ENCODE results near the gene WNT1. TPM values are rescaled to one million over a fixed set of nuclear protein-coding genes. Genes with fewer than 3 reads are reported as not detected.
A peak's percentile ranks its signal among the peaks of the same experiment; 100 is the strongest.

The WNT1 gene
- total and polyA plus RNA-seq, 3 donors from 2014 or later = 0.62 to 1.4 (median 1.2) TPM

DNA sequence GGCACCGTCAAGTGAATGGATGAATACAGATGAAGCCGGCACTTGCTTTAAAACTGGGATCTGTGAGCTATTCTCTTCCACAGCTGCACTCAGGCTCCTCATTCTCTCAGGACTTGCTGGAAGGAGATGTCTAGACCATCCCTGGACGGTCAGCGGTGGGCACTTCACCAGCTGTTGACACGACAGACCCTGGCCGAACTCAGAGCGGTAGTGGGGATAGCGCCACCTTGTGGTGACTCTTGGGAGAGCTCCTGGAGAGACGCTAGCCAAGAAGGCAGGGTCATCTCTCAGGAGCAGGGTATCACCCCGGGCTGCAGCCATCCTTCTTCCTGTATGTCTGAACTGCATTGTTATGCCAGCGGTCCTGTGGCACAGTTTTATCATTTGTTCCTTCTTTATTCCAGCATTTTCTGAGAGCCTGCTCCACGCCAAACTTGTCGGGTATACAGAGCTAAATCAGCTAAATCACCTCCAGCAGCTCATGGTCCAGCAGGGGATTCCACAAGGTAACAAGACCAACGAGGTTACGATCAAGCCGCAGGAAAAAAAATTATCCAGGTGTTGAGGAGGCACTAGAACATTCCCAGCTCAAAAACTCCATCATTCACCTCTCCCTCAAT is 10.0 kb downstream of the WNT1 start:
- TF ChIP-seq, protein P1, sequence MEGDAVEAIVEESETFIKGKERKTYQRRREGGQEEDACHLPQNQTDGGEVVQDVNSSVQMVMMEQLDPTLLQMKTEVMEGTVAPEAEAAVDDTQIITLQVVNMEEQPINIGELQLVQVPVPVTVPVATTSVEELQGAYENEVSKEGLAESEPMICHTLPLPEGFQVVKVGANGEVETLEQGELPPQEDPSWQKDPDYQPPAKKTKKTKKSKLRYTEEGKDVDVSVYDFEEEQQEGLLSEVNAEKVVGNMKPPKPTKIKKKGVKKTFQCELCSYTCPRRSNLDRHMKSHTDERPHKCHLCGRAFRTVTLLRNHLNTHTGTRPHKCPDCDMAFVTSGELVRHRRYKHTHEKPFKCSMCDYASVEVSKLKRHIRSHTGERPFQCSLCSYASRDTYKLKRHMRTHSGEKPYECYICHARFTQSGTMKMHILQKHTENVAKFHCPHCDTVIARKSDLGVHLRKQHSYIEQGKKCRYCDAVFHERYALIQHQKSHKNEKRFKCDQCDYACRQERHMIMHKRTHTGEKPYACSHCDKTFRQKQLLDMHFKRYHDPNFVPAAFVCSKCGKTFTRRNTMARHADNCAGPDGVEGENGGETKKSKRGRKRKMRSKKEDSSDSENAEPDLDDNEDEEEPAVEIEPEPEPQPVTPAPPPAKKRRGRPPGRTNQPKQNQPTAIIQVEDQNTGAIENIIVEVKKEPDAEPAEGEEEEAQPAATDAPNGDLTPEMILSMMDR (IDR thresholded peaks at IDR 0.05) = peak; percentile 65 to 92 (median 65)
- no peak for TF ChIP-seq POLR2A (IDR thresholded peaks at IDR 0.05)
- Histone ChIP-seq H3K27me3 (no peaks in the 10 kb centered on the region), H3K4me3 (no peak overlapping the region), H3K9me3 (no peaks in the 10 kb centered on the region), H3K4me1 (no peaks in the 10 kb centered on the region), H3K27ac (no peak overlapping the region), H3K36me3 (ENCODE audit: low read depth, missing control alignments) (no peaks in the 10 kb centered on the region)
- peak; percentile 86 for DNase-seq
- WGBS, 2 donors = 22 to 31% methylated on average over 9 to 16 of the region's 16 CpGs
- intact Hi-C loops (cut with DNase I; ENCODE audit: low total_unique reads) = no loop called here

DNA sequence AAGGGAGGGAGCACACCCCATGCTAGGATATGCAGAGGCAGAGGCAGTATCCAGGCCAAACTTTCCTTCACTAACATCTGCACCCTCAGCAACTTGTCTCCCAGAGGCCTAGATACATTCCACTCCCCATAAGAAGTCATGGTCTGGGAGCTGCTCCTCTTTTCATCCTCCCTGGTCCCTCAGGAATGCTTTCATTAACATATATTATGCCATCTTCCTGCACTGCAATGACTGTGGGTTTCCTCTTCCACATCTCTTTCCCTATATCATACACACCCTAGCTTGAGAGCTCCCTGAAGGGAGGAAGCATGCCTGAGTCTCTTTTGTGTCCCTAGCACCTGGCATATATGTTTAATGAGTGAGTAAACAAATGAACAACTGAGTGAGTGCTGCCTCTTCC is 12.4 kb downstream of the WNT1 start:
- no peaks in the 10 kb centered on the region for H3K36me3 ChIP-seq (ENCODE audit: low read depth, missing control alignments)
- no peak for DNase-seq
- no peak overlapping the region for H3K4me3 ChIP-seq
- intact Hi-C loops (cut with DNase I; ENCODE audit: low total_unique reads) = no loop called here
- no peaks in the 10 kb centered on the region for H3K9me3 ChIP-seq
- H3K27ac ChIP-seq = no peak overlapping the region
- H3K4me1 ChIP-seq = no peaks in the 10 kb centered on the region
- no peaks in the 10 kb centered on the region for H3K27me3 ChIP-seq
- TF ChIP-seq, protein P1 (IDR thresholded peaks at IDR 0.05) = no peak
- no peak for TF ChIP-seq POLR2A (IDR thresholded peaks at IDR 0.05)

DNA sequence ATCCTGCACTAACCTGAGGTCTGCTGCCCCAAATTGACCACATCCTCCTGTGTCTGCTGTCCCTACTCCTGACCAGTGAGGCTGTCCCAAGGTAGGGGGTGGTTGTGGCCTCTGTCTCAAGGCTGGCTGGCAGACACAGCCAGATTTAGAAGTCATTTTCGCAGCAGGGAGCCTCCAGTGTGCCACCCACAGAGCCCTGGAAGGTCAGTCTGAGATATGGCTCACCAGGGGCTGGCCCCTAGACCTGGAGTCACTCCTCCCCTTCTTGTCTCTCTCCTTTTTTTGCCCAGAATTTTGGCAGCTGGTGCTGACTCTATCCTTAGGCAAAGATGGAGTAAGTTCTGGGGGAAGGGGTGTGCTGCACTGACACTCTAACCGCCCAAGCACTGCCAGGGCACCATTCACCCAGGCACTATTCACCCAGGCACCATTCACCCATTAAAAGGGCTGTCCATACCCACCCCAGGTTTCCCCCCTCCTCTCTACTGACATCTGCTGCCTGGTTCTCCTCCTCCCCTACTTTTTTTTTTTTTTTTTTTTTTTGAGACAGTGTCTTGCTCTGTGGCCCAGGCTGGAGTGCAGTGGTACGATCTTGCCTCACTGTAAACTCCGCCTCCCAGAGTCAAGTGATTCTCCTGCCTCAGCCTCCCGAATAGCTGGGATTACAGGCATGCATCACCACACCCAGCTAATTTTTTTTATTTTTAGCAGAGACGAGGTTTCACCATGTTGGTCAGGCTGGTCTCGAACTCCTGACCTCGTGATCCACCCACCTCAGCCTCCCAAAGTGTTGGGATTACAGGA is 13.3 kb downstream of the WNT1 start:
- Histone ChIP-seq H3K4me3 (no peak overlapping the region), H3K36me3 (ENCODE audit: low read depth, missing control alignments) (no peaks in the 10 kb centered on the region), H3K27me3 (no peaks in the 10 kb centered on the region), H3K27ac (no peak overlapping the region), H3K9me3 (no peaks in the 10 kb centered on the region), H3K4me1 (no peaks in the 10 kb centered on the region)
- TF ChIP-seq, protein P1 (IDR thresholded peaks at IDR 0.05) = no peak
- TF ChIP-seq POLR2A (IDR thresholded peaks at IDR 0.05) = no peak
- 72 to 76% methylated on average over 8 of the region's 8 CpGs for WGBS, 2 donors
- DNase-seq = no peak
- intact Hi-C loops (cut with DNase I; ENCODE audit: low total_unique reads) = no loop called here

DNA sequence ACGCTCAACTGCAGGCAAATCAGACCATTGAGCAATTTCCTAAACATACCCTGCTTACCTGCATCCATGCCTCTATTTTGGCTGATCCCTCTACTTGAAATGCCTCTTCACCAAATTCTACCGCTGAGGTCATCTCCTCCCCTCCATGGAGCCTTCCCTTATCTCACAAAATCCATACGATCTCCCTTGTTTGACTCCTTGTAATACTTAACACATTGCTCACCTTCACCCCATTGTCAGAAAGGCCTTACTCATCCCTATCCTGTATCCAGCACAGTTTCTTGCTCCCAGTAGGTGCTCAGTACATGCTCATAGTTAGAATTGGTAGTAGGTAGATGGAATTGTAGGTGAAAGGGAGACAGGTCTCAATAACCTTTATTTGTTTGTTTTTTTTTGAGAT is 15.7 kb downstream of the WNT1 start:
- H3K27me3 ChIP-seq = no peaks in the 10 kb centered on the region
- WGBS, 2 donors = 85 to 91% methylated on average over 3 of the region's 3 CpGs
- H3K27ac ChIP-seq = no peak overlapping the region
- H3K9me3 ChIP-seq = no peaks in the 10 kb centered on the region
- no peak for TF ChIP-seq POLR2A (IDR thresholded peaks at IDR 0.05)
- TF ChIP-seq, protein P1 (IDR thresholded peaks at IDR 0.05) = no peak
- H3K36me3 ChIP-seq (ENCODE audit: low read depth, missing control alignments) = no peaks in the 10 kb centered on the region
- H3K4me1 ChIP-seq = peaks cover 9% of the 10 kb centered on the region
- H3K4me3 ChIP-seq = no peak overlapping the region
- intact Hi-C loops (cut with DNase I; ENCODE audit: low total_unique reads) = no loop called here
- DNase-seq = no peak
